Activated T-cell treated with anti-CD3 and anti-CD28 coated beads, Interleukin-2, amount 50 U/mL, for 1 hour (primary cell): ENCODE measurements around the gene CAMKMT.

ENCODE experiments used
- DNase-seq: peaks from one replicate; pipeline ENCODE4 v3.0.0-alpha.2; 2020

The CAMKMT gene

GRCh38 chr2:44668336-44668735 is 306.6 kb downstream of the CAMKMT start:
- DNase-seq, result no peak

- no peak for DNase-seq
Observed at GRCh38 chr2:44671276-44671675, 309.5 kb downstream of the CAMKMT start.

GRCh38 chr2:44671916-44672315 is 310.2 kb downstream of the CAMKMT start:
- no peak for DNase-seq

GRCh38 chr2:44672431-44672830 is 310.7 kb downstream of the CAMKMT start:
- DNase-seq, result no peak

DNA sequence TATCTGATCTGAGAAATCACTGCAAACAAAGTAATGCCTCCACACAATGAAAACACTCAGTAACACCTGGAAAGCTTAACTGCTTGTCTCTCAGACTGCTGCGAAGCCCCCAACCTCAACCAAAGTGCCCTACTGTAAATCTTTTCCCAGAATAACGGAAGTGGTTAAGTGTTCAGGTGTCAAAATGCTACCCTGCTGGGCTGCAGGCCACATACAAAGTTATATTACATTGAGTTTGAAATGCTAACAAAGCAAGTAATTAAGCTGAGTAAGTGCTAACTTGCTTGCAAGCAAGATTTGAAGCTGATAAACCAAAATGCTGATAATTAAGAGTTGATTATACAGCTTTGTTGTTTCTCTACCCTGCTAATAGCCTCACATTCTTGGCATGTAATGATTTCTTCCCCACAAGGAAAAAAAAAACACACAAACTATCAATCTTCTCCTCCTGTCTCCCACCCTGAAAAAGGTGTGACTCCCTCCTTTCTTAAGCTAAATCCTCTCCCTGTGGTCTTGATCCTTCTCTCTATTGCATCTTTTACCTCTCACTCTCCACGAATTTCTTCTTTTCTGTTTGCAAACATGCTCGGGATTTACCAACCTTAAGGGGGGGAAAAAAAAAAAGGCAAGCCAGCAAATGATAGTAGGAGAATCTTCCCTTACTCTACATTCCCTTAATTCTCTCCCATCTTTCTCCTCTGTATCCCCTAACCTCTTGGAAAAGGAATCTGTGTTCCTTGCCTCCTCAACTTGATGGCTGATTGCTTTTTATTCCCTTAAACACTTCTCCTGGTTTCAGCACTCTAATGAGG is 312.9 kb downstream of the CAMKMT start:
- DNase-seq, result no peak

DNA sequence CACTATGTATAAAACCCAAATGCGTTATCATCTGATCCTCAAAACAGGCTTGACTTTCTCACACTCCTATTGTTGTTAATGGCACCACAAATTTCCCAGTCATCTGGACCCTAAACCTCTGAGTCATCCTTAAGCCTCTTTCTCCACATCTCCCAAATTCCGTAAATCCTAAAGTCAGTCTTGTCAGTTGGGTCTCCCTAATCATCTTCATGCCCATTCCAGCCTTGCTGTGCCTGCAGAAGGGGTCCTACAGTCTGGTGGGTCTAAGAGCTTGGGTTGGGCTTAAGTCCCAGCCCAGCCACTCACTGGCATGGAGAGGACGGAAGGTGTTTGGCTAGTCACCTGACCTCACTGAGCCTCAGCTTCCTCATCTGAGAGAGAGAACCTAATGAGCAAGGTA is 314.6 kb downstream of the CAMKMT start:
- no peak for DNase-seq

DNA sequence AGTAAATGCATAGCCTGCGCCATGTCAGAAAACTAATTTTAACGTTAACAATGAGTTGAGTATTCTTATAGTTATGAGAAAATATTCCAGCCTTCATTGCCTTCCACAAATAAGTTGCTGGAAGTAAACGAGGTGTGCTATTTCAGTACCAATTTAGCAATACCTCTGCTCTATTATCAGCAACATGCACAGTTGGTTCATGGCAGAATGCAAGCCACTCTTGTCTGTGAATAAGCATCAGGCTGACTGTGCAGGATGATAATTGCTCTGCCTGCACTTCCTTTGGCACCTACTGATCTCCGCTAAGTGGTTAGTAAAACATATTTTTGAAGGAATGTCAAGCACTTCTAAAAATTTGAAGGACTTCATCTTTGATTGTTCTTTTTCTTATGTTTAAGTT is 317.8 kb downstream of the CAMKMT start:
- no peak for DNase-seq

DNA sequence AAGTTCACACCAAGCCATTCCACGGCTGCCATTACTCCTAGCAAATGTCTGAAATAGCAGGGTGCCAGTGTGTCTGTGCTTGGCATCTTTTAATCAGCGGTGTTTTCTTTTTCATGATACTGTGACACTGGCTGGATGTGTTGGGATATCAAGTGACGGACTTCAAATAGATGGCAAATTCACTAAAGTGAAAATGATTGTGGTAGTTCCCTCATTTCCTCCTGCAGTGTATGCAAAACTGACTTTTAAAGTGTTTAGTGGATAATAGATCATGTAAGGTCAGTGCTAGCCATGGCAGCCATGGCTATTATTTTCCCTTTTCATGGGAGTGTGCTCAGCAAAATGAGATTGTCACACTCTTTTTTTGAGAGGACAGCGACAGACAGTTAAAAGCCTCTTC is 318.2 kb downstream of the CAMKMT start:
- no peak for DNase-seq

GRCh38 chr2:44680424-44680971 is 318.8 kb downstream of the CAMKMT start:
- DNase-seq, result no peak

- no peak for DNase-seq
Observed at GRCh38 chr2:44680983-44681531, 319.3 kb downstream of the CAMKMT start.

GRCh38 chr2:44682459-44682858 is 320.7 kb downstream of the CAMKMT start:
- DNase-seq, result no peak

DNA sequence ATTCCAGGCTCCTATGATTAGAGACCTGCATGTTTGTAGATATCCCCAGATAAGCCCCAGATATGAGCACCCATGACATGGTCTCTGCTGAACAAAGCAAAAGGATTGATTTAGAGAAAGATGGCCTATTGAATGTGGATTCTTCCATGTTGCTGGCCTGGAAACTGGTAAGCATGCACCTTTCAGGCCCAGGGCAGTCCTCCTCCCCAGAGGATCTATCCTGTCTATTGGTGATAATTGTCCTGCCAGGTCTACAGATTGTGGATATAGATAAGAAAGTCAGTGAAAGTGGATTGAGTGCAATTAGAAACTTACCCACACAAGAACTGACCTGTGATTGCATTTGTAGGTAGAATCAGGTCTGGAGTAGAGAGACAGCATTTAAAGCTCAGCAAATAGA is 322.8 kb downstream of the CAMKMT start:
- DNase-seq, result no peak

DNA sequence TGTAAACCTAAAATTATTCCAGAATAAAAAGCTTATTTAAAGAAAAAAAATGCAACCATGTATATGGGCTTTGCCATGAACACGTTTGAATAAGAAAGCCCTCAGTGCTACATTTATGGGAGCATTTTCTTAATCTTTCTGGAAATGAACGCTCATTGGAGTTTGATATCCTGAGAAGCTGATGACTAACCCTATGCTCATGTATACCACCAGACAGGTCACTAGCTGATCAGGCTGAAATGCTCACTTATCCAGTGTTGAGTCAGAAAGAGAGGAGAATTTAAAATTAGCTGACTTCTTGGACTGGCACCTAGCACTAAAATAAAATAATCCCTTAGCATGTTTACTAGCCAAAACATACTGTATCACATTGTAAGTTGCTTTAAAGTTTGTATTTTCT is 324.8 kb downstream of the CAMKMT start:
- no peak for DNase-seq

DNA sequence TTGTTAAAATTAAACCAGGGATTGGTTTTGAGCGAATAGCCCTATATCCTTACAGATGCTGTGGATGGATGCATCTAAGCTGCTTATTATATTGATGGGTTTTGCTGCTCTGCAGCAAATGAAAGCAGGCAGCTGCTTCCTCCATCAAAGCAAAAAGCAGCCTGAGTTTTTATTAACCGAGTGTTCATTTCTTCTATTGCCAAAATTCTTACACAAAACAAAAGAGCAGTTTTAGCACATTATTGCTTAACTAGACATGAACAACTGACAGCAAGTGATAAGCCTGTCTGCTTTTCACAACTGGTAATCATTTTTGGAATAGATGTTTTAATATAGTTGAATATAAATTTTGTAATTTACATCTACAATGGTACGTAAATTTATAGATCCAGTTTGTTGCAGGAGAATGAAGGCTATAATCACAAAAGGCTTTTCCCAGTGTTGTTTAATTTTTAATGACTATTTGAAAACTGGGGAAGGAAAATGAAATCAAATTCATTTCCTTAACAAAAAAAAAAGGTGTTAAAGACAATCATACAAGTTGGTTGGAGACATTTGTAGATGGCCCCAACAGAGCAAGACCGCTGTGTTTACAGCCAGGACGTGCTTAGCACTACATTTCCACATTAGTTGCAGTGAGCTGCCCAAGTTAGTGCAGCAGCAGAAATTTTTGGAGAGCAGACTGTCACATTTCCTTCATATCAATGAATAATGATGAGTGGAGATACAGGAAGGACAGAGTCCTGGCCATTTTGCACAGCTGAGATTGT is 326.1 kb downstream of the CAMKMT start:
- DNase-seq, result no peak

- no peak for DNase-seq
Observed at GRCh38 chr2:44688456-44689124, 326.8 kb downstream of the CAMKMT start.

GRCh38 chr2:44689516-44689915 is 327.8 kb downstream of the CAMKMT start:
- no peak for DNase-seq

- DNase-seq, result no peak
Observed at GRCh38 chr2:44691174-44691785, 329.5 kb downstream of the CAMKMT start.

DNA sequence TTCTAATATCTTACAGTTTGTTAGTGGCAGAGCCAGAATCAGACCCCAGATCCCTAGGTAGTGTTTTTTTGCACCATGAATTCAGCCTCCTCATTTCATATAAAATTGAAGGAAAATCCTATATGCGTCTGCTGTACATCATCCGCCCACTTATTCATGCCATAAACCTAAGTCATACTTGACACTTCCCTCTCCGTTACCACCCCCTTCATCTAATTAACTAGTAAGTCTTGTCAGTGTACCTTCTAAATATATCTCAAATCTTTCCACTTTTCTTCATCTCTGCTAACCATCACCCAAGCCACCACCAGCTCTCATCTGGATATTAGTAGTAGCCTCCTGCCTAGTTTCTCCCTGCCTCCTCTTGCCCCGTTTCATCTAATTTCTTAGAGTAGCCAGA is 331.1 kb downstream of the CAMKMT start:
- DNase-seq, result no peak

DNA sequence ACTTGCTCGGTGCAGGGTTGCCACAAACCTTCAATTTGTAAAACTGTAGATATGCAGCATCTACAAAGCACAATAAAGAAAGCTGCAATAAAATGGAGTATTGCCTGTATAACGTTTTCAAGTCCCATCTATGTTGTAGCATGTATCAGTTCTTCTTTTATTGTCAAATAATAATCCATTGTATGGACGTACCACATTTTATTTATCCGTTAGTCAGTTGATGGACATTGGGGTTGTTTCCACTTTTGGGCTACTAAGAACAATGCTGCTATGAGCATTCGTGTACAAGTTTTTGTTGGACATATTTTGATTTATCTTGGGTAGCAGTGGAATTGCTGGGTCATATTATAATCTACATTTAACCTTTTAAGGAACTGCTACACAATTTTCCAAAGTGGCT is 339.1 kb downstream of the CAMKMT start:
- DNase-seq, result no peak

DNA sequence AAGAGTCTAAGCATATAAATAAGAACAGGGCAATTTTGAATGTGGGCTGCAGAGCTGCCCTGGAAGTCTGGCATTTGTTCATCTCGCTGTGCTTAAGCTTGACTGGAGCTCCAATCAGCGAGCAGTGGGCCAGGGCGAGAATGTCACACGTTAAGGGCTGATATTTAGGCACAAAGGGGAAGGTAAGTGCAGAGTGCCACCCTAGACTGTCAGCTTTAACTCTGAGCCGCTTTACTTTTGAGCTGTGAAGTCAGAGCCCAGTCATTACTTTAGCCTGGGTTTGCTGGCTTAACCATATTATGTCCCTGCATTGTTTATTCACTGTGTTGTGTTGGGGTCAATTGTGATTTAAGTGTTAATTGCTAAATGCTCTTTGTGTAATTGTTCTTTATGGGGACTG is 343.6 kb downstream of the CAMKMT start:
- DNase-seq, result no peak

DNA sequence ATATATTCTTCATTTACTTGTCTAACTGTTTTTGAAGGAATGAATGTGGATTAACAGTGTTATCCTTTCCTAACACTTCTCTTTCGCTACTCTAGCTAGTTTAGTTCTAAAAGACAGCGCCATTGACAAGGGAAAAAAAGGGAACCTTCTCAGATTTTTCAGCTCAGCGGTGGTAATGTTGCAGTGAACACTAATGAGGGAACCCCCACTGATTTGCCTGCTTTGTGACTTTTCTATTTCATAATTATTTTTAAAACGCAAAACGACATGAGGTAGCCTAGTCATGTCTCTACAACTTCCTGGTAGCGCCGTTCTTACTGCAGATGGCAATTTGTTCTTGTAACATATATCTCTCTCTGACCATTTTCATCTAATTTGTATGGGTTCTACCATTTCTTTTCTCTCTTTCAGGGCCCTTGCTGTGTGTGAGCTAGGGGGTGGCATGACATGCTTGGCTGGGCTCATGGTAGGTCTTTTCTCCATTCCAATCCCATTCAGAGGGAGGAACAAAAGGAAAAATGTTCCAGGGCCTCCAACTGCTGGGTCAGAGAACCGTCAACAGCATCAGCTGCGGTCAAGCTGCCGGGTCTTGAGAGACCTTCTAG is 344.2 kb downstream of the CAMKMT start:
- no peak for DNase-seq
